Ammon's horn (tissue), 1 donor: ENCODE results near the gene MBP.

Experiments used
- DNase-seq: peaks from one replicate; pipeline ENCODE4 v3.0.0-alpha.2; 2016; ENCODE audit warnings: low spot score

Gene MBP

DNA sequence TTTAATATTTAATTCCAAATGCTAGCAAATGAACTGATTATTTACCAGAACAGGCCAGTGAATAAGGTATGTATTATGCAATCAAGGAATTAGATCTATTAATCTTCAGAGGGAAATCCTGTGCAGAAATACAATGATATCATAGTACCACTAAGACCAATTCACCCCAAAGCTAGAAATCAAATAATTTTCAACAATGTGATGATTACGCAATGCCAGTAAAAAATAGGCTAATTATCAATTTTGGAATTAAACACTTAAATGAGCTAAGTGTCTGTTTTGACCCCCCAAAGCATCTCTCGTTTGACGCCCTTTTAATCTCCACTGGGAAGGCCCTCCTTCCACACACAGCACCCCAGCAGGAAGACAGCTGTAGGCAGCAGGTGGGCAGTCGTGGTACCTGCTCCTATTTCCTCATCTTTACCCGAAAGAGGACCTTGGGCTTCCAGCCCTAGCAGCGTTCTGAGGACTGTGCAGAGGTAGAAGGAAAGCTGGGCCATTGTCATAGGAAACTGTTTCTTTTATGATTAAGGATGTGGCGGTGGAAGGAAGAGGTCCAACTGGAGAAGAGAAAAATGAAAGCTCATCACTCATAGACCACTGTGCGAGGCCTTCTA, 84.7 kb downstream of the MBP start:
- no peak for DNase-seq

DNA sequence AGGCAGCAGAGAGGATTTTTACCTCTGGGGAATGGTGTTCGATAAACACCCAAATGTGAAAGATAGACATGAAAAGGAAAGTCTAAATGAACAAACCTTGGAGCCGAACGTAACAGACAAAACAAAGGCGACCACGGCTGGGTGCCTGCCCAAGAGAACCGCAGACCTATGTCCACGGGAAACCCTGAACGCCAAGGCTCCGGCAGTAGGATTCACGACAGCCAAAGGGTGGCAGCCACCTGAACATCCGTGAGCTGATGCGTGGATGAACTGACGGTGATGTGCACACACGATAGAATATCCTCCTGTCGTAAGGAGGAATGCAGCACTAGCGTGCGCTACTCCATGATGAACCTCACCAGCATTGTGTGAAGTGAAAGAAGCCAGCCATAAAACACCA, 85.6 kb downstream of the MBP start:
- no peak for DNase-seq

DNA sequence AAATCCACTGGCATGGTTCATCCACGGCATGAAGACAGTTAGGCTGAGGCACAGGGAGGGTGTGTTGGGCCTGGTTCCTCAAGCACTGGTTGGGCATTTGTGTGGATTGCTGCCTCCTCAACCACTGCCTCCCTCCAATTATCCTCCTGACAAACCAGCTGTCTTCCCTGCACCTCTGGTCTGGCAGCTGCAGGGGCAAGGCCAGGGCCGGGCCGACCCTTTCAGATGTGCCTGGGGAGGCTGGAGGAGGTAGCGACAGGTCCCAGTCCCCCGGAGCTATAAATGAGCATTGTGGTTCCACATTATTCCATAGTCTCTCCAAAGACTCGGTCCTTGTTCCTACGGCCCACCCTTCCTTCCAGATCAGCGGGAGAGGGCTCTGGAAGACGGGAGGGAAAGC, 86.2 kb downstream of the MBP start:
- DNase-seq, result no peak

DNA sequence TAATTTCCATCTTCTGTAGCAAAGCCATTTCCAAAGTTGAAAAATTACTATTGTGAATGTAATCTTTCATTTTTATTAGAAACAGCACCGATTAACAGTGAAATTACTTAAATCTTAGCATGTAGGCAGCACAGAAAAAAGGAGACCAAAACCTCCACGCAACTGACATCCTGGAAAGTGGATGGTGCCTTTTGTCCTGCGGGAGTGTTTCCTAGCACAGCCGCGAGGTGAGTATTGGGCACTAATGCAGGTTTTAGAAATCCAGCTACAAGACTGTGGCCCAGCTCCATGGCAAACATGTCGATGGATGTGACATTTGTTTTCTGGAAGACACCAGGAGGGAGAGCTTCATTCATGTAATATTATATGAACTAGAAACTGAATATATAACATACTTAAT, 86.9 kb downstream of the MBP start:
- no peak for DNase-seq

DNA sequence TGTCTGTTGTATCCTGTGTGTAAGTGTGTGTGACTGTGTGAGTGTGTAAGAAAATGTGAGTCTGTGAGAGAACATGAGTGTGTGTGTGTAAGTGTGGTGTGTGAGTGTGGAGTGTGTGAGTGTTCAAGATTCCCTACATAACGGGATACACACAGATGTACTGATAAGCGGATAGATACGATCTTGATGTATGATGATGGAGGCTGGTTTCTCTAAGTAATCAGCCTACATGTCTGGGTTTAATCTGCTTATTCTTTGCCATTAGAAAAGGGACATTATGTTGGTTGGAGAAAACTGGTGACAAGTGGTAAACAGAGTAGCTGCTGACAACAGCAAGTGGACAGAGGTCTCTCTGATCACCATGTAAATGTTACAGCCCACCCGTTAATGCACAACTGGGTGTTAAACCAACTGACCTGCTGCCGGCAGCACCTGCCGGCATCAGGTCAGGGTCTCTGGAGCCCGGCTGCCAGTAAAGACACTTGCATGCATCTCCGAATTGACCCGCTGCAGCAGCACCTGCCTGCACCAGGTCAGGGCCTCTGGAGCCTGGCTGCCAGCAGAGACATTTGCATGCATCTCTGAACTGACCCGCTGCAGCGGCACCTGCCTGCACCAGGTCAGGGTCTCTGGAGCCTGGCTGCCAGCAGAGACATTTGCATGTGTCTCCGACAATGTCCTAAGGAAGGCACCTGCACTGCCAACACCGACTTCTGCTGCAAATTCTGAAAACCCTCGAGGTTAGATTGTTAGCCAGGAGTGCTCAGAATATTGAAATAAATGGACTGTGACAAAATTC, 87.5 kb downstream of the MBP start:
- DNase-seq, result no peak

DNA sequence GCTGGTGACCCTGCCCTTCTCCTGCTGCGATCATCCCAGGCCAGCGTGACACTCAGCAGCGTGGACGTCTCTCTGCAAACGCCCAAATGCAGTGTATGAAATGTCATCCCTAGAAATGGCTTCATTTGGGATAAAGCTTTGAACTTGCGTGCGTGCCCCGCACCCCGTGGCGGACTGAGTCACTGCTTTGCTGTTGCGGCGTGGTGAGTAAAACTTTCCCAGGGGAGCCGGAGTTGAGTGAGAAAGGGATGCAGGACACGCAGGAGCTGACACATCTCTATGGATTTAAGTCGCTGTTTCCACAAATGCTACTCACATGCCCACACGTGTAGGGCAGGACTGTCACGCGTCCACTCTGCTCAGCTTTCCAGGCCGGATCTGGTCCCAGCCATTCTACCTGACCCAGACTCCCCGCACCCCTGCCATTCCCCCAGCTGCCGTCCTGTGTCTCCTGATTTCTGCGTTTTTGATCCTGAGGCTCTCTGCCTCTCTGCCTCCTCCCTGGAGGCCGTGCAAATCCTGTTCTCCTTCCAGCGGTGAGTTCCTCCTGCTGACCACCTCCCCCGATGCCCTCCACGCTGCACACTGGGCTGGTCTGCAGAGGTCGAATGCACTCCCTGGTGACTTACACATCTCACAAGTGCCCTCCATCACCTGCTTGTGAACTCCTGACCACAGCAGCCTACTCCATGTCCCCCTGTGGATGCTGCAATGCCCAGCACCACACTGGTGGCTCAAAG, 88.9 kb downstream of the MBP start:
- DNase-seq, result no peak

DNA sequence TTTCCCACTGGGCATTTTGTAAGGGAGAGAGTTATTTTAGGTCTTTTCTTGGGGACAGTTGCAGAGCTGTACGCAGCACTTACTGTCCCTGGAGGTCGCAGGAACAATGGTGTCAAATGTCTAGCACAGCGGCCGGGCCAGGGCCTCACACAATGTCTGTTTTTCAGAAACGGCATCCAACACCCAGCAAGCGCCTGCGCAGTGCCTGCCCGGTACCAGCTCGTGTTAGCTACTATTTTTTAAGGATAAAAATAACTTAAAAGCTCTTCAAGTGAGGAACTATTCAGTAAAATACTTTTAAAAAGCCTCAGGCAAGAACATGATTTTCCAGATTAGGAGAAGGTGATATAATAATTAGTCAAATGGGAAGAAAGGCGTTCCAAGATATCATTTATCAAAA, 90.0 kb downstream of the MBP start:
- DNase-seq, result peak; percentile 92

DNA sequence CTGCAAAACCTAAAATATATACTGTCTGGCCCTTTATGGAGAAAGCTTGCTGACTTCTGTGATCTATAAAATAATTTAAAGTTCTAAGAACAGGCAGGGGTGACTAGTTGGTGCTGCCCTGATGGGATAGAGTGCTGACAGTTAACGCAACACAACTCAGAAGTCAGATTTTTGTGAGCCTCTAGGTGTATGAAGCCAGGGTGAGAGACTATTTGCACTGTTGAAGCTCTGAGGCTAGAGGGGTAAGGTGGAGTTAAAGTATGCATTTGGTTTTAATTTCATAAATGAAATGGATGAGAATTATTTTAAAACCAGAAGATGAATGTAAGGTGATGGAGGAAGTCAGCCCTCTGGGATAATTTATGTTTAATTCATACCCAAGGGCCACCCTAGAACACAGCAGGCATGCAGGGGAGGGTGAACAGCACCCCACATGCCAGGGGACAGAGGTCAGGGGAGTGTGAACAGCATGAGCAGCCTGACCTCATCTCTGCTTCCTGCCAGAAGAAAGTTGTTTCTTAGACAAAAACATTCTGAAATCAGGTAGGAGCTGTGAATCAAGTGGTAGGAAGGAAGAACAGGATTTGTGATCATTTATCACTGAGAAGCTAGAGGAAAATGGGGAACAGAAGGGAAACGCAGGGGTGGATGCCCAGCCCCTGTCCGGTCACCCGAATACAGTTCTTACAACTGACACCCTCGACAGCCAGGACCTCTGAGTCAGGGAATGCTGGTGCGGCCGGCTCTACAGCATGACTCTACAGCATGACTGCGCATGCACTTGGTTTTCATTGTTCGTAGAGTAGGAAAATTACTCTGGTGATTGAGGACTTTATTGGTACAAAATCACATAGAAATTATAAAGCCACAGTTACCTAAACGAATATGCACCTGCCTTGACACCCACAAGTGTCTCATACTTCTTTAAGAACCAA, 93.1 kb downstream of the MBP start:
- DNase-seq, result peak; percentile 79

DNA sequence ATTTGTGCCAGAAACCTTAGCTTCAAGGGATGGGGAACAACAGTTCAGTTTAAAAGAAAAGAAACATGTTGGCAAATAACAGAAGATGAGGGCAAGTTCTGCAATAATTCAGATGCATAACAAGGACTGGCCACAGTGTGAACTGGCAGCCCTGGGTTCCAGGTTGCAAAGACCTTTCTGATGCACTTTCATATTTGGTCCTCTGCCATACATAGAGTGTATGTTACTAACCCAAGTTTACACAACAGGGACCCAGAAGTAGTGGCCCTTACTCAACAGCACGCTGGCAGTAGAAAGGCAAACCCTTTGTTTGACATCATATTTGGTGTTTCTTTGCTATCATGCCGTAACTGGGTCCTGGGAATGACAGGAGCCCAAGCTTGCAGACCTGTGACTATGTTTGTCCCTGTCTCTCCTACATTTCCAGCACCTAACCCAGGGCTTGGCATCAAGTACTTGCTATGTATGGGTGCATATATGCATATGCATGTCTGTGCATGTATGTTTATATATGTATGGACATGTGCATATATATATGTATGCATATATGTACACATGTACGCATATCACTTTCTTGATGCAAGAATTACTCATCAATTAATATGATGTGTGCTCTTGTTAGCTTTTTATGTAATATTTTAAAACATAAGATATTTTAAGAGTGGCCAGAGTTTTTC, 94.3 kb downstream of the MBP start:
- DNase-seq, result no peak

DNA sequence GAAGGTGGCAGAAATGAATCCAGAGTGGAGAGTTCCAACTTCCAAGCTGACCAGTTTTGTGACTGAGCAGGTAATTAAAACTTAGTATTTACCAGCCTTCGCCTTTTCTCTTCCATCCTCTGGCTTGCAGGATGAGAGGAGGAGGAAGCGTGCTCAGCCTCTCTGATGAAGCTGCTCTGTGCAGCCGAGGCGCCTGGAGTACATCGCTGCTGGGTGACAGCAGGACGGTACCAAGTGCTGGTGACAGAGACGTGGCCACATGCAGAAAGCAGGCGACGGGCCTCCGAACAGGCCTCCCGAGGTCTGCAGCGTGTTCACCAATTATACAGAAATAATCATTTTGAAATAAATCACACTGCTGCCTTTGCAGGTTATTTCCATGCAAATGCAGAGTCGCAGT, 95.0 kb downstream of the MBP start:
- peak; percentile 81 for DNase-seq

DNA sequence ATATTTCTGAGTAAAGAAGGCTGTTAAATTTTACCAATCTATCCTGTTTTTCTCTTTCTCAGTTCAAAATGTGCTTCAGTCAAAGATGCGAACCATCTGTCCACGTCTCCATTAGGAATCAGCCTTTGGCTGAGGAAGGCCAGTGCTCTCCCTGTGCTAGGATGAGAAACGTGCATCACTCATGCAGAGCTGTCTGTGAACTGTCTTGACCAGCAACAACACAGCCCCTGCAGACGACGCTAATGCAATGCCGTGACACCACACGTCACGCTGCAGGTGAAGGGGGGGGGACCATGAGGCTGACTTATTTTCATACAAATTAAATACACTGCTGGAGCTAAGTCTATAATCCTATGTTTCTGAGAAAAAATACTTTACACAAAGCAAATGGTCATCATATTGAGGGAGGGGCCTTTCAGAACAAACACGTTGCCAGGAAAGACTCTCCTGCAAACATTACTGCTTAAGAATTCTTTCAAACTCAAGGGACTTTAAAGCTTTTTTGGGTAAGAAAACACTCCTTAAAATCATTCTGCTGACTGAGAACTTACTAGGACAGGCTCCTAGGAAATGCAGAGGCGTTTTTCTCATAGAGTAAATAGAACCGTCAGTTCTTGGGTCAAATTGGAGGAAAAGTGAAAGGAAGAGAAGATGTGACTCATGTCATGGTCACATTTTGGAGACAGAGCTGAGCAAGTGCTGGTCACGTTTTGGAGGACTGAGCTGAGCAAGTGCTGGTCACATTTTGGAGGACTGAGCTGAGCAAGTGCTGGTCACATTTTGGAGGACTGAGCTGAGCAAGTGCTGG, 97.0 kb downstream of the MBP start:
- no peak for DNase-seq

DNA sequence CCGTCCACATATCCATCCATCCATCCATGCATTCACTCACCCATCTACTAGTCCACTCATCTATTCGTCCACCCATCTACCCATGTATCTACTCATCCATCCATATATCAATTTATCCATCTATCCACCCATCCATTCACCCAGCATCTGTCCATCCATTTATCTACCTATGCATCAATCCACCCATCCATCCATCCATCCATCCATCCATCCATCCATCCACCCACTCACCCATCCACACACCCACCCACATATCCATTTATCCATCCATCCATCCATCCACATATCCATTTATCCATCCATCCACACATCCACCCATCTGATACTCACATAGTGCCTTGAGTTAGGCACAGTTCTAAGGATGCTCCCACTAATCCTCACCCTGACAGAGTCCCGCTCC, 99.0 kb downstream of the MBP start:
- no peak for DNase-seq

DNA sequence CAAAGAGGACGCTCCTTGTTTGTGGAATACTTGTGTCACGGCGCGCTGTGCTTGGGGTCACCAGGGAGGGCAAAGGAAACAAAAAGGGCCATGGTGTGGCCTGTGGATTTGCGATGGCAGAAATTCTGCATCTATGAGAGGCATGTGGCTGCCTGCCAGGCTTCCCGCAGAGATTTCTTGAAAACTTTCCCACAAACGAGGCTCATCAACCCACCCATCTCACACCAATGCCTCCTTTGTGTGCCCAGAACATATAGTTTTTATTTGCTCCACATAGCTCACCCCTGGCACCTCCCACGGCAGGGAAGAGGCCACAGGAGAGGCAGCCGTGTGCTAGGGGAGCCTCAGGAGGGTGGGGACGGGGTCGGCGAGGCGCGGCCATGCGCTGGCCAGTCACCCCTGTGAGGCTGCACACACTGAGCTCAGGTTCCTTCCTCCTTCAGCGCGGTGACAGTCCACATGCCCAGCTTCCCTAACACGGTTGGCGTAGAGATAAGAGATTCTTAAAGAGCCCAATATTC, 100.3 kb downstream of the MBP start:
- DNase-seq, result no peak

DNA sequence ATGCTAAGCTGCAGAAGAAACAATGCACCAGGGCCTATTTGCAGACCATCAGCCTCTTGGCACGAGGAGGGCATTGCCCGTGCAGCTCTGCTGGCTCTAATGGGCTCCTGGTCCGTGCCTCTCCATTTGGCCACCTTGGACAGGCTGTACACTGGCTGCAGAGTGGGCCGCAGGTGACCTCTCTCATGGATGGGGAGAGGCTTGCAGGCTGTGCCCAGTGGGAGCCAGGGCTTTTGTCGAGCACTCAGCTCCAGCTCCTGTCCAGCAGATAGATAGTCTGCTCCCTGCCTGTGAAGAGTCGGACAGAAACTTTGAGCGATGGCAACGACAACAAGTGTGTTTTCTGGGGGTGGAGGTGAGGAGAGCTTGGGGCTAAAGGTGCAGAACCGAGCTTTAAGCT, 100.9 kb downstream of the MBP start:
- no peak for DNase-seq

DNA sequence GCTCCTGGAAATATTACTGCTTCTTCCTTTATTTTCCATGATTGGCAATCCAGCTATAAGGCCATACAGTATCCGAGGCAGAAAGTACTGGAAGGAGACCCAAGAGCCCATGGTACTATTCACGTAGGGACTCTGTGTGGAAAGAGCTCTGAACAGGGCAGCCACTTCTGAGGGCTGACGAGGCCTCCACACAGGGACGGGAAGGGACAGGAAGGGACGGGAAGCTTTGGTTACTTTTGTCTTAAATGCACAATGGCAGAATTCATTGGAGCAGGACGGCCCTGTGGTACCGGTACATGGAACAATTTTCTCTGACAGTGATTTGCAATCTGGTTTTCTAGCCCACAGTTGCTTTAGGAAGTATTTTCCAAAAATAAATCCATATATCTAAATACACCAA, 102.4 kb downstream of the MBP start:
- DNase-seq, result no peak

DNA sequence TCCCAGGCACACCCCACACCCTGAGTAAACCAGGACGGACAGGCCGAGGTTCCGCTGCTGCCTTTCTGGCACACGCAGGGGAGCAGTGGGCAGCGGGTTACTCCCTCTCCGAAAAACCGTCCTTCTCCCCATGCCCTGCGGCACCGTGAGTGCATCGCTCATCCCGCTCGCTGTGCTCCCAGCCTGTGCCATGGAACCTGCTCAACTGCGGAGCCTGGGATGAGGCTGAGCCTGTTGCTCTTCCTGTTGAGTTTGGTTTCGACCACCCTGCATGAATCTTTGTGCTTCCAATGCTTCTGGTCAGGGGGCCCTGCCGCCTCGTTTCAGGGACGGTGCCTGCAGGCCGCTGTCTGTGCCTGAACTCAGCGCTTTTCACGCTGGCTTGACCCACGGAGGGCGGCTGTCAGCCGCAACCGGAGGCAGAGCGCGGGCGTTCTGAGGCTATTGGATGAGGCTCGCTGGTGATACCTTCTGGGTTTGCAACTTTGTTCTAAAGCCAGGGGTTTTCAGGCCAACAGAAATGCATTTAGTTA, 106.7 kb downstream of the MBP start:
- no peak for DNase-seq

DNA sequence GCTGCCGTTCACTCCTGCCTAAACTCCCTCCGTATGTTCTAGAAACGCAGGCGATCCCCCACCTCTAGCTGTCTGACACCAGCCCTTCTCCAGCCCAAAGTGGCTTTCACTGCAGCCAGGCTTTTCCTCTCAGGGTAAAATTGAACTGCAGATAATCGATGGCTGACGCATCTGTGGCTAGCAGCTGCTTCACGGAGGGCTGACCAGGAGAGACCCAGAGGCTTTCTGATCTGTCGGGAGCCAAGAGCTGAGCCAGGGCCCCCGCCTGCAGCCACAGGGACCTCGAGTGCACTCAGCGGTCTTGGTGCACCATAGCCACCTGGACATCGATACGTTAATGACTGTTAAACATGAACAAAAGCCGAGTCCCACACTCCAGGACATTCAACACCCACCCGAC, 107.5 kb downstream of the MBP start:
- DNase-seq, result no peak

DNA sequence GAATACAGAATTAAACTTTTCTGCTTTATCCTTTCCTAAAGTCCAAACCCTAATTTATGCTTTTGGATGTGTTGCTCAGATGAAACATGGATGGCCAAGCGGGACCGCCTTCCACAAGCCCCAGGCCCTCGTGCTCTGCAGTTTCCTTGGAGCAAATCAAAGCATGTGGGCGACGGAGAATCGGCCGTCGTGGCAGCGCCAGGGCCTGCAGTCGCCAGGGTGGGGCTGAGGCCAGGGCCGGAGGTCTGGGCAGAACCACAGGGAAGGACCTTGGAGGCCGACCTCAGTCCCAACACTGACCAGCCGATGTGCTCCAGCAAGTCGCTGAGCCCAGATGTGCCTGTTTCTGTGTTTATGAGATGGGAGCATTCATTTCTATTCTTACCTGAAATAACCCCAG, 108.1 kb downstream of the MBP start:
- DNase-seq, result no peak

DNA sequence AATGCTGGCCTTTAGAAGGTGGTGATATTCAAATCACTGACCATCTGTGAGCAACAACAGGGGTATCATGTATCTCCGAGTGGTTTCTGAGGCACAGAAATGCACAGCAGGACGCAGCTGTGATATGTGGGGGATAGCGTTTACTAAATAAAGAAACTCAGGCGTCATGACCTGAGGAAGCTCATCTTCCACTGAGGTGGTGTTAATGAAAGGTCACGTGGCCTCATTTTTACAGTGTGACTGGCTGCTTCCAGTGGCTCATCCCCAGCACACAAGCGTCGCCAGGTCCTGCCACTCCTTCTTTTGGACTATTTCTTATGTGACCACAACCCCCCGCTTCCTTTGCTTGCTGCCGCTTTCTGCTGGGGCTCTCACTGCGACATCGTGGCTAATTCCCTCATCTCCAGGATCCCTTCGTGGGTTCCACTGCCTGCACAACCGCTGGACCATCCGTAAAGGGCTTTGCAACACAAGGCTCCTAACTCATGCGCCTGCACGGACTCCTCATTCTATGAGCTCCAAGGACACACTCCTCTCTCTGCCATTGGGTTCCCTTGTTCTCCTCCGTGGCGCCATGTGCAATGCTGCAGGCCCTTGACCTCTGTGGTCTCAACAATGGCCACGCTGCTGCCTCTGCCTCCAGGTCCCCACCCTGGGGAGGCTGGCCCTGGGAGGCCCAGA, 109.3 kb downstream of the MBP start:
- DNase-seq, result no peak

DNA sequence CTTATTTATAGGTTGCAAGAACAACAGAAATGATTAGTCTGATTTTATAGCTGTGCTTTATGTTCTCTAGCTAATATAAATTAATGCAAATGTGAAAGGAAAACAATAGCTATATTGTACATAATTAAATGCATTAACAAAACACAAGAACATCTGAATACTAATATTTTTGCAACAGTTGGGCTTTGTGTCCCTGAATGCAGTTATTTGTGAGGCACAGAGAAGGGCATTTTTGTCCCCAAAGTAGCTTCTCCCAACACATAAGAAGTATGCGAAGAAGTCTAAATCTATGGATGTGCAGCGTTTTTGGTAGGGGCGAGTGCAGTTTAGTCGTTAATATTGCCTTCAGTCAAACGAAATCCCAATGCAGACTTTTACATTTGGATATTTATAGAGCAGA, 110.0 kb downstream of the MBP start:
- DNase-seq, result peak; percentile 88
